OCI-LY1 (cell line): Measurements from ENCODE around the gene FOXO3.

ENCODE experiments used
- H2AFZ ChIP-seq: fragments of 200-600 bp; sonication (generic), shearing (Covaris generic); 2 replicates; pipeline ENCODE4 v1.6.0; 2014; ENCODE audit warnings: antibody characterized with exemption, mild to moderate bottlenecking, low read length
- H3F3A ChIP-seq: fragments of 200-600 bp; sonication (generic), shearing (Covaris generic); 2 replicates; pipeline ENCODE4 v1.6.0; 2014; ENCODE audit warnings: mild to moderate bottlenecking, antibody characterized with exemption, low read length, moderate library complexity; ENCODE audit not compliant: insufficient read depth
- H3K27ac ChIP-seq: fragments of 200-600 bp; sonication (generic); 2 replicates; pipeline ENCODE4 v1.5.1; 2014; ENCODE audit warnings: low read length, mixed run types, mild to moderate bottlenecking, low read depth; ENCODE audit not compliant: poor library complexity, severe bottlenecking
- H3K27me3 ChIP-seq: fragments of 200-600 bp; sonication (generic); 2 replicates; pipeline ENCODE4 v1.6.0; 2014; ENCODE audit warnings: antibody characterized with exemption, mild to moderate bottlenecking, low read length, moderate library complexity; ENCODE audit not compliant: insufficient read depth
- H3K36me3 ChIP-seq: fragments of 200-600 bp; sonication (generic); 2 replicates; pipeline ENCODE4 v1.6.1; 2014; ENCODE audit warnings: mild to moderate bottlenecking, antibody characterized with exemption, low read length, moderate library complexity, mixed read lengths; ENCODE audit not compliant: insufficient read depth
- H3K4me1 ChIP-seq: fragments of 200-600 bp; sonication (generic); 2 replicates; pipeline ENCODE4 v1.5.1; 2014; ENCODE audit warnings: mild to moderate bottlenecking, low read length, moderate library complexity; ENCODE audit not compliant: insufficient read depth, severe bottlenecking
- H3K4me2 ChIP-seq: fragments of 200-600 bp; sonication (generic), shearing (Covaris generic); 2 replicates; pipeline ENCODE4 v1.6.1; 2014; ENCODE audit warnings: low read length
- H3K4me3 ChIP-seq: fragments of 200-600 bp; sonication (generic); 2 replicates; pipeline ENCODE4 v1.5.1; 2014; ENCODE audit warnings: low read length, low read depth, mild to moderate bottlenecking, mixed read lengths; ENCODE audit not compliant: poor library complexity, severe bottlenecking
- H3K79me2 ChIP-seq: fragments of 200-600 bp; shearing (Covaris generic); 2 replicates; pipeline ENCODE4 v1.6.1; 2016; ENCODE audit warnings: mixed run types, low read length, mixed read lengths; ENCODE audit not compliant: insufficient read depth
- H3K9ac ChIP-seq: fragments of 200-600 bp; sonication (generic), shearing (Covaris generic); 2 replicates; pipeline ENCODE4 v1.6.1; 2014; ENCODE audit warnings: mild to moderate bottlenecking, low read length, mixed read lengths
- H3K9me2 ChIP-seq: fragments of 200-600 bp; sonication (generic), shearing (Covaris generic); 2 replicates; pipeline ENCODE4 v1.6.1; 2014; ENCODE audit warnings: low read depth, mild to moderate bottlenecking, low read length, mixed read lengths
- H3K9me3 ChIP-seq: fragments of 200-600 bp; shearing (Covaris generic); 2 replicates; pipeline ENCODE4 v1.6.1; 2014; ENCODE audit warnings: low read length, mixed read lengths
- H4K20me1 ChIP-seq: fragments of 200-600 bp; sonication (generic), shearing (Covaris generic); 2 replicates; pipeline ENCODE4 v1.6.0; 2016; ENCODE audit warnings: mild to moderate bottlenecking, low read length; ENCODE audit not compliant: insufficient read depth
- CTCF ChIP-seq: fragments of 200-600 bp; sonication (generic), shearing (Covaris generic); IDR thresholded peaks from 2 replicates; pipeline ENCODE4 v1.5.1; 2017; ENCODE audit warnings: mild to moderate bottlenecking, antibody characterized with exemption, low read length, moderate library complexity, mixed read lengths
- EZH2 ChIP-seq: fragments of 200-600 bp; sonication (generic), shearing (Covaris generic); IDR thresholded peaks from 2 replicates; pipeline ENCODE4 v1.8.0; 2017; ENCODE audit warnings: borderline replicate concordance, mixed run types, mild to moderate bottlenecking, antibody characterized with exemption, low read length, moderate library complexity, mixed read lengths

The FOXO3 gene

GRCh38 chr6:108588586-108588985 is 27.9 kb downstream of the FOXO3 start:
- peaks cover 66% of the 10 kb centered on the region for H3K4me1 ChIP-seq
- H2AFZ ChIP-seq, result no peak overlapping the region
- 0 out of 2 replicates have a peak, but pooled peaks cover 7% of the 10 kb centered on the region for H3K79me2 ChIP-seq
- H3K36me3 ChIP-seq, result no peaks in the 10 kb centered on the region
- H3F3A ChIP-seq, result no peaks in the 10 kb centered on the region
- peak overlapping the region; percentile 54 for H3K4me2 ChIP-seq
- H3K9ac ChIP-seq, result peak overlapping the region; percentile 24
- no peak for TF ChIP-seq CTCF
- no peak for TF ChIP-seq EZH2
- peak overlapping the region; percentile 88 for H3K27ac ChIP-seq
- H3K4me3 ChIP-seq, result peak overlapping the region; percentile 26
- no peaks in the 10 kb centered on the region for H3K27me3 ChIP-seq
- no peaks in the 10 kb centered on the region for H3K9me2 ChIP-seq
- no peaks in the 10 kb centered on the region for H4K20me1 ChIP-seq
- no peaks in the 10 kb centered on the region for H3K9me3 ChIP-seq

GRCh38 chr6:108589244-108589791 is 28.6 kb downstream of the FOXO3 start:
- H3F3A ChIP-seq, result no peaks in the 10 kb centered on the region
- TF ChIP-seq EZH2, result no peak
- TF ChIP-seq CTCF, result no peak
- 0 out of 2 replicates have a peak, but pooled peaks cover 7% of the 10 kb centered on the region for H3K79me2 ChIP-seq
- no peaks in the 10 kb centered on the region for H3K36me3 ChIP-seq
- peak overlapping the region; percentile 24 for H3K9ac ChIP-seq
- H3K4me2 ChIP-seq, result peak overlapping the region; percentile 54
- H3K4me1 ChIP-seq, result peaks cover 73% of the 10 kb centered on the region
- no peaks in the 10 kb centered on the region for H3K9me3 ChIP-seq
- no peaks in the 10 kb centered on the region for H3K9me2 ChIP-seq
- H2AFZ ChIP-seq, result no peak overlapping the region
- no peaks in the 10 kb centered on the region for H4K20me1 ChIP-seq
- H3K4me3 ChIP-seq, result peak overlapping the region; percentile 26
- H3K27me3 ChIP-seq, result no peaks in the 10 kb centered on the region
- H3K27ac ChIP-seq, result peak overlapping the region; percentile 88

GRCh38 chr6:108591040-108591816 is 30.5 kb downstream of the FOXO3 start:
- Histone ChIP-seq H3K9me2 (no peaks in the 10 kb centered on the region), H3K27me3 (no peaks in the 10 kb centered on the region), H2AFZ (no peak overlapping the region), H4K20me1 (no peaks in the 10 kb centered on the region), H3K79me2 (0 out of 2 replicates have a peak, but pooled peaks cover 7% of the 10 kb centered on the region), H3K9ac (no peak overlapping the region; the same call in 1 of the 2 replicates), H3K4me3 (no peak overlapping the region), H3K4me2 (peak overlapping the region; percentile 47; the same call in 1 of the 2 replicates), H3K9me3 (no peaks in the 10 kb centered on the region), H3K36me3 (no peaks in the 10 kb centered on the region), H3K27ac (peak overlapping the region; percentile 88), H3K4me1 (peaks cover 92% of the 10 kb centered on the region), H3F3A (no peaks in the 10 kb centered on the region)
- no peak for TF ChIP-seq EZH2
- TF ChIP-seq CTCF, result no peak
